ENCODE data around the gene AHCTF1. TPM values are rescaled to one million over a fixed set of nuclear protein-coding genes. Genes with fewer than 3 reads are reported as not detected.
"Not testable (repeated sequence)": the region's sequence is repeated elsewhere in the genome, so short reads cannot be mapped to it uniquely, and the experiment has no call there.

AHCTF1 gene
- total RNA-seq, 2 donors from 2014 or later, result 37.4 to 45.5 TPM

DNA sequence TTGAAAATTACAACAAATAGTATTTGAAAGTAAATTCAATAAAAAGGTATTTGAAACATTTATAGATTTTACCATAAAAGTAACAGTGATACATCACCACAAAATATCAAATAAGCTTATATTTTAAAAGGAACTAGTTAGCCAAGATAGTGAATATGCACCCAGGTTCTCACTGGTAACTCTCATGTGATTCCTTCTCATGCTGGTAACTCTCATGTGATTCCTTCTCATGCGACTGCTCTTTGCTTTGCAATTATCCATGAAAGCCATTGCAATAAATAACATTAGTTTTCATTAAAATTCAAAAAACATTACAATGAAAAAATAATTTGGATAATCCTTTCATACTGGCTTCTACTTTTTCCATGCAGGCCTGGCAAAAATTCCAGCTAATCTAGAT is 75.4 kb downstream of the AHCTF1 start:
- ATAC-seq (replicated peaks in 1 of 2), result no peak
- no peaks in the 10 kb centered on the region for H3K27me3 Mint-ChIP-seq (ENCODE audit: low read depth)
- no peak overlapping the region for H3K4me3 Mint-ChIP-seq
- no peaks in the 10 kb centered on the region for H3K4me1 Mint-ChIP-seq (ENCODE audit: low read depth)
- no peaks in the 10 kb centered on the region for H3K9me3 Mint-ChIP-seq
- peaks cover 0 to 39% of the 10 kb centered on the region in 2 donors for H3K36me3 Mint-ChIP-seq (ENCODE audit: insufficient read depth in 2 of 2)
- H3K27ac Mint-ChIP-seq, result no peak overlapping the region
- no peak for DNase-seq

DNA sequence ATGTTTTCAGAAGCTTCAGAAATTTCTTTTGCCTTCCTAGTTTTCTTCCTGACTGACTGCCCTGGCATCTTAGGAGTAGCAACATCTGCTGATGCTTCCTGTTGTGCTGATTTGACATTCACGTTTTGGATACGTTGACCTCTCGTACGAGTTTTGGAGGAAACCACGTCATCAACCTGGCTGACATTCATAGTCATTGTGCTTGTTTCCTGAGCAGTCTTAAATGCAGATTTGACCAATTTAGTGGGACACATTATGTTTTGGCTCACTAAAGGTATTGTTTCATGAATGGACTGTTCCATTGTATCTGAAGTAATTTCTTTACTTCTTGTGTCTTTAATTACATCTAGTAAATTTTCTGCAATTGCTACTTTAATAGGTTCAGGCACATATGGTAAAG is 81.1 kb downstream of the AHCTF1 start:
- ATAC-seq (replicated peaks in 1 of 2), result peak in 1 of 2 donors; percentile 58
- H3K4me3 Mint-ChIP-seq; H3K27me3 Mint-ChIP-seq (ENCODE audit: low read depth); DNase-seq; H3K4me1 Mint-ChIP-seq (ENCODE audit: low read depth); H3K9me3 Mint-ChIP-seq; H3K27ac Mint-ChIP-seq: not testable (repeated sequence)
- H3K36me3 Mint-ChIP-seq (ENCODE audit: insufficient read depth in 2 of 2), result peaks cover 5 to 32% of the 10 kb centered on the region in 2 donors

DNA sequence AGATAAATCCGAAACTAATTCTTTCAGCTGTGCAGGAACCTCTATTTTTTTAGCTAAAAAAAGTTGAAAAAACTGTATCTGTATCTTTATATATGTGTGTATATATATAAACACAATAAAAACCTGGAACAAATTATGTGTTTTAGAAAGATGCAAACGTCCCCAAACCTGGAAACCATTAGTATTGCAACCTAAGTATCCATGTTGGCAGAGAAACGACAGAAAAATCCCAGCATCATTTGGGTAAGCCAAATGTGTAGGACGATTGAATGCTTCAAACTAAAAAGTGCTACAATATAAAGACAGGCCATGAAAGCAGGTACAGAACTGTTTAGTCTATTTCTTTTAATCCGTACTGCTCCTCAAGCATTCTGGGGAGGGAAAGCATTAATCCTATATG is 87.9 kb downstream of the AHCTF1 start:
- H3K9me3 Mint-ChIP-seq, result no peaks in the 10 kb centered on the region
- no peak for ATAC-seq (replicated peaks in 1 of 2)
- H3K4me1 Mint-ChIP-seq (ENCODE audit: low read depth), result no peaks in the 10 kb centered on the region
- peaks cover 3 to 9% of the 10 kb centered on the region in 2 donors for H3K36me3 Mint-ChIP-seq (ENCODE audit: insufficient read depth in 2 of 2)
- no peak overlapping the region for H3K27ac Mint-ChIP-seq
- no peak overlapping the region for H3K4me3 Mint-ChIP-seq
- H3K27me3 Mint-ChIP-seq (ENCODE audit: low read depth), result no peaks in the 10 kb centered on the region
- no peak for DNase-seq

DNA sequence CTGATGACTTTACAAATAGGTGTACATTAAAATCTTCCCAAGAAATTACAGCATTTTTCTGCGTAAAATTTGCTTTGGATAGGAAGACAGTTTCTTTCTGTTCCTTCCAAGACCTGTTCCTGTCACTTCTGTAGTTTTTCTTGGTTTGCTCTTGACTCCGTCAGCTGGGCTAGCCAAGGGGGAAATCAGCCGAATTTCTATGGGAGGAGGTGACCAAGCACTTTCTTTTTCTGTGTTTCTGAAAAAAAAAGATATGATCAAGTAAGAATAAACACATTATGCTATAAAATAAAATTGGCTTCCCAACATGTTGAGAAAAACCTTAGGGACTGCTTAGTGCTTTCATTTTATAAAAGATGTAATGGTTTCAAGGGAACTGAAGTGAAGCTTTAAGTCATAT is 91.0 kb downstream of the AHCTF1 start:
- H3K9me3 Mint-ChIP-seq; H3K27ac Mint-ChIP-seq; H3K36me3 Mint-ChIP-seq (ENCODE audit: insufficient read depth in 2 of 2); ATAC-seq (replicated peaks in 1 of 2); DNase-seq; H3K27me3 Mint-ChIP-seq (ENCODE audit: low read depth); H3K4me3 Mint-ChIP-seq: not testable (repeated sequence)
- peaks cover 11% of the 10 kb centered on the region for H3K4me1 Mint-ChIP-seq (ENCODE audit: low read depth)

DNA sequence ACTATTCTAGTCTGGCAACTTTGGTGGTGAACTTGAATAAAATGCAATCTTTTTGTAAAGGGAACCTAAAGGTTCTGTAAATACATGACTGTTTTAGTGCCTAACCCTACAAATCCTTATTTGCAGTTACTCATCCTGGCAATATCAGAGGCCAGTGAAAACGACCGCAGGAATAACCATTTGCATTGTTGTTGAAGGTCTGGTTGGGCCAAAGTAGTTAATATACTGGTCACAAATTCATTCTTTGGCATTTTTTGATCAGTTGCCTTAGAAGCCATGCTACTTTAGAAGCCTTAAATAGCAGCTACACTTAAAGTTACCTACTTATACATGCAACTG is 93.7 kb downstream of the AHCTF1 start:
- no peaks in the 10 kb centered on the region for H3K9me3 Mint-ChIP-seq
- no peak for ATAC-seq (replicated peaks in 1 of 2)
- DNase-seq, result no peak
- H3K27me3 Mint-ChIP-seq (ENCODE audit: low read depth), result no peaks in the 10 kb centered on the region
- no peak overlapping the region for H3K27ac Mint-ChIP-seq
- H3K4me1 Mint-ChIP-seq (ENCODE audit: low read depth), result peaks cover 11% of the 10 kb centered on the region
- H3K36me3 Mint-ChIP-seq (ENCODE audit: insufficient read depth in 2 of 2), result peaks cover 2 to 4% of the 10 kb centered on the region in 2 donors
- H3K4me3 Mint-ChIP-seq, result no peak overlapping the region

DNA sequence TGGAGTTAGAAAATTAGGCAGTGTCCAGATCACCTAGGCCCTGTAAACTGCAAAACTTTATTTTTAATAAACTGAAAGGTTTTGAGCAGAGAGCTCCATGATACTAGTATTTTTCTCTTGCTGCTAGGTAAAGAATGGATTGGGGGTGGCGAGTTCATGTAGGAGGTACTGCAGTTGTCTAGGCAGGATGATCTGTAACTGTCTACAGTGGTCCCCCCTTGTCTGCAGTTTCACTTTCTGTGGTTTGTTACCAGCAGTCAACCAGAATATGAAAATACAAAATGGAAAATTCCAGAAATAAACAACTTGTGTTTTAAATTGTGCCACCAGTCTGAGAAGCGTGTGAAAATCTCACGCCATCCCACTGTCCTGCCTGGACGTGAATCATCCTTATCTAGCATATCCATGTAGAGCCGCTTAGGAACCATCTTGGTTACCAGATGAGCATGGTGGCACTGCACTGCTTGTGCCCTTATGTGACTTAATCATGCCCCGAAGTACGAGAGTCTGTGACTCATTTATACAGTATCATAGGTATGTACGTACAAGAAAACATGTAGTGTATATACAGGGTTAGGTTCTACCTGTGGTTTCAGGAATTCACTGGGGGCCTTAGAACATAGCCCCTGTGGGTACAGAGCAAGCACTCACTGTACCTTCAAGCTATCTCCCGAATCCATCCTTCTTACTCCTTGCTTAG is 94.2 kb downstream of the AHCTF1 start:
- no peak for DNase-seq
- Mint-ChIP-seq H3K27me3 (ENCODE audit: low read depth) (no peaks in the 10 kb centered on the region), H3K4me1 (ENCODE audit: low read depth) (peaks cover 11% of the 10 kb centered on the region), H3K9me3 (no peaks in the 10 kb centered on the region), H3K4me3 (no peak overlapping the region), H3K36me3 (ENCODE audit: insufficient read depth in 2 of 2) (no peaks in the 10 kb centered on the region), H3K27ac (peak overlapping the region; percentile 46)
- ATAC-seq (replicated peaks in 1 of 2), result peak; percentile 45 to 50

DNA sequence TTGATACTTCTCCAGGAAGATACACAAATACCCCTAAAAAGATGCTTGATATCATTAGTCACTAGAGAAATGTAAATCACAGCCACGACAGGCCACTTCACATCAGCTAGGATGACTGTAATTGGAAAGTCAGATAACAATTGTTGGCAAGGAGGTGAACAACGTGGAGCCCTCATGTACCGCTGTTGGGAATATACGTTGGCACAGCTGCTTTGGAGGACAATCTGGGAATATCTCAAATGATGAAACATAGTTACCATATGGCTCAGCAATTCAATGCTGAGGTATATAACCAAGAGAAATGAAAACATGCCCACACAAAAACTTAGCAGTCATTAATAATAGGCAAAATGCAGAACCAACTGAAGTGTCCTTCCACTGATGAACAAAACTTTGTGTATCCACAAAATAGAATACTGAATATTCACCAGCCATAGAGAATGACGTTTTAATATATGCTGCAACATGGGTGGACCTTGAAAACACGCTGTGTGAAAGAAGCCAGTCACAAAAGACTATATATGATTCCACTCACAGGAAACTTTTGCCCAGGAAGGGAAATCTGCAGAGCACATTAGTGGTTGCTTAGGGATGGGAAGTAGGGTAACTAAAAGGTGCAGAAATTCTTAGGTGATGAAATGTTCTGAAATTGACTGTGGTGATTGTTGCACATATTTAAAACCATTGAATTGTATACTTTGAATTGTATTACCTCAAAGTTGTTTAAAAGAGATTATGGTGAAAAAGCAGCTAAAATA is 95.4 kb downstream of the AHCTF1 start:
- Mint-ChIP-seq H3K36me3 (ENCODE audit: insufficient read depth in 2 of 2) (no peaks in the 10 kb centered on the region), H3K4me1 (ENCODE audit: low read depth) (peaks cover 11% of the 10 kb centered on the region), H3K4me3 (no peak overlapping the region), H3K27me3 (ENCODE audit: low read depth) (no peaks in the 10 kb centered on the region), H3K9me3 (no peaks in the 10 kb centered on the region), H3K27ac (no peak overlapping the region)
- ATAC-seq (replicated peaks in 1 of 2), result no peak
- DNase-seq, result no peak

DNA sequence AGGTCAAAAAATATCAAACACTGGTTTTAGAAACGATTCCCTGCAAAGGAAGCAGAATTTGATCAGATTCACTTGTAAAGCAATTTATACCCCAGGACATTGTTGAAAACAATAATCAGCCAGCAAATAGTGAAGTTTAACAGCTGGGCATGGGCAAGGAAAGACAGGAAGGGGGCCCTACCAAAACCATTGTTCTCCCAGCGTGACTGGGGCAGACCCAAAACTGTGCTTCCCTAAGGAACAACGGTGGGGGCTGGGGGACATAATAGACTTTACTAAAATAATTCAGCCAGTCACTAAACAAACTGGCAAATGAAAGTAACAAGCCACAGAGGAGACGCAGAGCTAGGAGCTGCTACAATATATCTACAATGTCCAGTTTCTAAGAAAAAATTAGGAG is 100.2 kb downstream of the AHCTF1 start:
- no peak for DNase-seq
- H3K36me3 Mint-ChIP-seq (ENCODE audit: insufficient read depth in 2 of 2), result peaks cover 7% of the 10 kb centered on the region in 2 donors
- peaks cover 5 to 7% of the 10 kb centered on the region in 2 donors for H3K9me3 Mint-ChIP-seq
- no peak overlapping the region for H3K4me3 Mint-ChIP-seq
- H3K4me1 Mint-ChIP-seq (ENCODE audit: low read depth), result no peaks in the 10 kb centered on the region
- no peak for ATAC-seq (replicated peaks in 1 of 2)
- no peak overlapping the region for H3K27ac Mint-ChIP-seq
- H3K27me3 Mint-ChIP-seq (ENCODE audit: low read depth), result no peaks in the 10 kb centered on the region

DNA sequence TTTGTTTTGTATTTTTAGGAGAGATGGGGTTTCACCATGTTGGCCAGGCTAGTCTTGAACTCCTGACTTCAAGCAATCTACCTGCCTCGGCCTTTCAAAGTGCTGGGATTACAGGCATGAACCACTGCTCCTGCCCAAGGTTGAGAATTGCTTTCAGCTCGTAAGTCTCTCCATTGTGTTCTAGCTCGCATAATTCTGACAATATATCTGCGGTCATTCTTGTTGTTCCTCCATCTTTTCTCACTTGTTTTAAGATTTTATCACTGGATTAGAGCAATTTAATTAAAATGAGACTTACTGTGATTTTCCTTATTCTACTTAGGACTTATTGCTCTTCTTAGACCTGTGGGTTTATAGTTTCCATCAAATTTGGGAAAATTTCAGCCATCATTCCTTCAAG is 102.9 kb downstream of the AHCTF1 start:
- Mint-ChIP-seq H3K9me3 (peaks cover 5 to 7% of the 10 kb centered on the region in 2 donors), H3K36me3 (ENCODE audit: insufficient read depth in 2 of 2) (peaks cover 7% of the 10 kb centered on the region in 2 donors), H3K27ac (no peak overlapping the region), H3K4me3 (no peak overlapping the region), H3K4me1 (ENCODE audit: low read depth) (no peaks in the 10 kb centered on the region), H3K27me3 (ENCODE audit: low read depth) (no peaks in the 10 kb centered on the region)
- DNase-seq (no peak), ATAC-seq (replicated peaks in 1 of 2) (no peak)

DNA sequence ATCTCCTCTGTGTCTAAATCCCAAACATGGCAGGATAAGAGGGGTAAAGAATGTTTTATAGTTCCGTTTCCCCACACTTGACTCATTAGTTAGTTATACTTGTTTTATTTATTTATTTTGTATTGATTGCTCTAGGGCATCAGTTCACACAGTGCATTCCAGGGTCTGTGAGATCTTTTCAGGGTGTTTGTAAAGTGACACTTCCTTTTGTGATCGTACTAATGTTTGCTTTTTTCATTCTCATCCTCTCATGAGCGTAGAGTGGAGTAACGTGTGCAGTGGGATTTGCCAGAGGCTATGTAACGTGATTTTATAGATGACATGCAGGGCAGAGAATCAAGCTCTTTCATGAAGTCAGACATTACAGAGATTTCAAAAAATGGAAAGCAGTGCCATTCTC is 104.4 kb downstream of the AHCTF1 start:
- Mint-ChIP-seq H3K27ac (no peak overlapping the region), H3K9me3 (peaks cover 5 to 7% of the 10 kb centered on the region in 2 donors), H3K36me3 (ENCODE audit: insufficient read depth in 2 of 2) (peaks cover 7% of the 10 kb centered on the region in 2 donors), H3K4me1 (ENCODE audit: low read depth) (no peaks in the 10 kb centered on the region), H3K27me3 (ENCODE audit: low read depth) (no peaks in the 10 kb centered on the region), H3K4me3 (no peak overlapping the region)
- DNase-seq, result no peak
- ATAC-seq (replicated peaks in 1 of 2), result no peak

DNA sequence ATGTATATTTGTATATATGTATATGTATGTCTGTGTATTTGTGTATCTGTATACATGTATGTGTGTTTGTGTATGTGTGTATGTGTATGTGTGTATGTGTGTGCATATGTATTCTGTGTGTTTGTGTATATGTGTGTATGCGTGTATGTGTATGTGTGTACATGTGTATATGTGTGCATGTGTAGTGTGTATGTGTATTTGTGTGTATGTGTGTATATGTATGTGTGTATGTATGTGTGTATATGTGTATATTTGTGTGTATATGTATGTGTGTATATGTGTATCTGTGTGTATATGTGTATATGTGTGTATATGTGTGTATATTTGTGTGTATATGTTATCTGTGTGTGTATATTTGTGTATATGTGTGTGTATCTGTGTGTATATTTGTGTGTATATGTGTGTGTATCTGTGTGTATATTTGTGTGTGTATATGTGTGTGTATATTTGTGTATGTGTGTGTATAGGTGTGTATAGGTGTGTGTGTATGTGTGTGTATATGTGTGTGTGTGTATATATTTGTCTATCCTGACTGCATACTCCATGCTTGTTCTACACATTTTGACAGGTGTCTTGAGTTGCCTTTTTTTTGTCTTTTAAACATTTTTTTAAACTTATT is 106.1 kb downstream of the AHCTF1 start:
- DNase-seq, result no peak
- no peak overlapping the region for H3K4me3 Mint-ChIP-seq
- H3K4me1 Mint-ChIP-seq (ENCODE audit: low read depth), result peaks cover 13% of the 10 kb centered on the region
- peaks cover 5 to 7% of the 10 kb centered on the region in 2 donors for H3K9me3 Mint-ChIP-seq
- ATAC-seq (replicated peaks in 1 of 2), result no peak
- peaks cover 7% of the 10 kb centered on the region in 2 donors for H3K36me3 Mint-ChIP-seq (ENCODE audit: insufficient read depth in 2 of 2)
- peaks cover 5% of the 10 kb centered on the region for H3K27me3 Mint-ChIP-seq (ENCODE audit: low read depth)
- peak overlapping the region; percentile 54 for H3K27ac Mint-ChIP-seq

DNA sequence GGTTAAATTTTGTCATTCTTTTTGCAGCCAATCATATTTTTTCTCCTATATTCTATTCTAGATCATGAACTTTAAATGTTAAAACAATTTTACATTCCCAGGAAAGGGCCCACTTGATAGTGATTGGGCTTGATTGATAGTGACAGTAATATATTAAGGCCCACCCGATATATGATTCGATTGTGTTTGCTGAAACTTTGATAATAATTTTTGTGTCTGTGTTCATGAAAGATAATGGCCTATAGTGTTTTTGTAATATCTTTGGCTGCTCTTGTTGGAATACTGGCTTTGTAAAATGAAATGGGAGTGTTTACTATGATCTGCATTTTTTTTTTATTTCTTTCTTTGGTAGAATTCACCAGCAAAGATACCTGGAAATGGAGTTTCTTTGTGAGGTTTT is 107.2 kb downstream of the AHCTF1 start:
- Mint-ChIP-seq H3K27me3 (ENCODE audit: low read depth) (peaks cover 8% of the 10 kb centered on the region), H3K27ac (no peak overlapping the region), H3K4me3 (no peak overlapping the region), H3K36me3 (ENCODE audit: insufficient read depth in 2 of 2) (peaks cover 7% of the 10 kb centered on the region in 2 donors), H3K9me3 (peaks cover 5 to 7% of the 10 kb centered on the region in 2 donors), H3K4me1 (ENCODE audit: low read depth) (peaks cover 15% of the 10 kb centered on the region)
- no peak for ATAC-seq (replicated peaks in 1 of 2)
- no peak for DNase-seq

DNA sequence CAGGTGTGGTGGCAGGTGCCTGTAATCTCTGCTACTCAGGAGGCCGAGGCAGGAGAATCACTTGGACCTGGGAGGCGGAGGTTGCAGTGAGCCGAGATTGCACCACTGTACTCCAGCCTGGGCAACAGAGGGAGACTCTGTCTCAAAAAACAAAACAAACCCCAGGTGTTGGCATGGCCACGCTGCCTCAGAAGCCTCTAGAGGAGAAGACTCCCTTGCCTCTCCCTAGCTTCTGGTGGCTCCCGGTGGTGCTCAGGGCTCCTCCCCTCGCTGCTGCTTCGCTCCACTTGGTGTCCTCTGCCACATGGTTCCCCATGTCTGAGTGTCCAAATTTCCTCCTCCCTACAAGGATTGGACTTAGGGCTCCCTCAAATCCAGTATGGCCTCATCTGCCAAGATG is 109.6 kb downstream of the AHCTF1 start:
- peaks cover 15% of the 10 kb centered on the region for H3K4me1 Mint-ChIP-seq (ENCODE audit: low read depth)
- DNase-seq; ATAC-seq (replicated peaks in 1 of 2); H3K27me3 Mint-ChIP-seq (ENCODE audit: low read depth); H3K27ac Mint-ChIP-seq; H3K36me3 Mint-ChIP-seq (ENCODE audit: insufficient read depth in 2 of 2); H3K9me3 Mint-ChIP-seq; H3K4me3 Mint-ChIP-seq: not testable (repeated sequence)
